HG03565 (cell line): ENCODE measurements around the gene ITLN1.
"Not testable (repeated sequence)": the region's sequence is repeated elsewhere in the genome, so short reads cannot be mapped to it uniquely, and the experiment has no call there.

ENCODE experiments used
- ATAC-seq: cut with Tn5 transposase; IDR thresholded peaks from one replicate; pipeline ENCODE4 v1.9.1; 2021; ENCODE audit warnings: mild to moderate bottlenecking, moderate library complexity; ENCODE audit not compliant: unreplicated experiment

The ITLN1 gene

GRCh38 chr1:160885042-160885441, at the start of gene ITLN1:
TSS of gene ITLN1 (minus strand) at chr1:160885180. CDS start at chr1:160884877, 303 bp downstream.
- ATAC-seq: no peak

- ATAC-seq: not testable (repeated sequence)
Measured at GRCh38 chr1:160933305-160933704, 48.3 kb upstream of the ITLN1 start.

- ATAC-seq: no peak
Measured at GRCh38 chr1:160925652-160926244, 40.8 kb upstream of the ITLN1 start.

GRCh38 chr1:160924791-160925651, 40.0 kb upstream of the ITLN1 start:
- ATAC-seq: no peak

GRCh38 chr1:160916666-160917065, 31.7 kb upstream of the ITLN1 start:
- ATAC-seq: no peak

- not testable (repeated sequence) for ATAC-seq
Measured at GRCh38 chr1:160913229-160913628, 28.2 kb upstream of the ITLN1 start.

- ATAC-seq: no peak
Measured at GRCh38 chr1:160911925-160912324, 26.9 kb upstream of the ITLN1 start.

- no peak for ATAC-seq
Measured at GRCh38 chr1:160911441-160911840, 26.5 kb upstream of the ITLN1 start.

GRCh38 chr1:160910170-160910750, 25.3 kb upstream of the ITLN1 start:
- no peak for ATAC-seq

- ATAC-seq: no peak
Measured at GRCh38 chr1:160907976-160908375, 23.0 kb upstream of the ITLN1 start.

- no peak for ATAC-seq
Measured at GRCh38 chr1:160905617-160905989, 20.6 kb upstream of the ITLN1 start.

GRCh38 chr1:160904783-160905616, 20.0 kb upstream of the ITLN1 start:
- no peak for ATAC-seq

GRCh38 chr1:160902251-160902650, 17.3 kb upstream of the ITLN1 start:
- ATAC-seq: not testable (repeated sequence)

- no peak for ATAC-seq
Measured at GRCh38 chr1:160901768-160902167, 16.8 kb upstream of the ITLN1 start.

- ATAC-seq: not testable (repeated sequence)
Measured at GRCh38 chr1:160900683-160901082, 15.7 kb upstream of the ITLN1 start.

- ATAC-seq: not testable (repeated sequence)
Measured at GRCh38 chr1:160894368-160895135, 9.6 kb upstream of the ITLN1 start.

- no peak for ATAC-seq
Measured at GRCh38 chr1:160891474-160891873, 6.5 kb upstream of the ITLN1 start.

GRCh38 chr1:160888926-160889325, 3.9 kb upstream of the ITLN1 start:
- no peak for ATAC-seq

- no peak for ATAC-seq
Measured at GRCh38 chr1:160887071-160887470, 2.1 kb upstream of the ITLN1 start.

- no peak for ATAC-seq
Measured at GRCh38 chr1:160884579-160884978, 401 bp downstream of the ITLN1 start.
